Liver (tissue), 2 donors: Measurements from ENCODE around the gene FOXL1.

Source experiments
- CTCF ChIP-seq: fragments of 150-350 bp; IDR thresholded peaks from 2 replicates; pipeline ENCODE4 v1.5.1; 2017; ENCODE audit warnings: improper control_type of control experiment, low read depth, low read length; ENCODE audit not compliant: missing input control
- TF ChIP-seq, protein P1 (sequence below): IDR thresholded peaks from 2 replicates; pipeline ENCODE4 v1.6.1; 2016; ENCODE audit warnings: antibody characterized with exemption
- donor health status: healthy.

- TF ChIP-seq, protein P1, sequence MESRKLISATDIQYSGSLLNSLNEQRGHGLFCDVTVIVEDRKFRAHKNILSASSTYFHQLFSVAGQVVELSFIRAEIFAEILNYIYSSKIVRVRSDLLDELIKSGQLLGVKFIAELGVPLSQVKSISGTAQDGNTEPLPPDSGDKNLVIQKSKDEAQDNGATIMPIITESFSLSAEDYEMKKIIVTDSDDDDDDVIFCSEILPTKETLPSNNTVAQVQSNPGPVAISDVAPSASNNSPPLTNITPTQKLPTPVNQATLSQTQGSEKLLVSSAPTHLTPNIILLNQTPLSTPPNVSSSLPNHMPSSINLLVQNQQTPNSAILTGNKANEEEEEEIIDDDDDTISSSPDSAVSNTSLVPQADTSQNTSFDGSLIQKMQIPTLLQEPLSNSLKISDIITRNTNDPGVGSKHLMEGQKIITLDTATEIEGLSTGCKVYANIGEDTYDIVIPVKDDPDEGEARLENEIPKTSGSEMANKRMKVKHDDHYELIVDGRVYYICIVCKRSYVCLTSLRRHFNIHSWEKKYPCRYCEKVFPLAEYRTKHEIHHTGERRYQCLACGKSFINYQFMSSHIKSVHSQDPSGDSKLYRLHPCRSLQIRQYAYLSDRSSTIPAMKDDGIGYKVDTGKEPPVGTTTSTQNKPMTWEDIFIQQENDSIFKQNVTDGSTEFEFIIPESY: no peak
- no peak for TF ChIP-seq CTCF
Measured at GRCh38 chr16:86595983-86596605, 17.7 kb downstream of the FOXL1 start.
